ENCODE data around the gene KLRC3. TPM values are rescaled to one million over a fixed set of nuclear protein-coding genes. Genes with fewer than 3 reads are reported as not detected.
A peak's percentile ranks its signal among the peaks of the same experiment; 100 is the strongest.

KLRC3 gene
- total and polyA plus RNA-seq, 5 experiments from 2014 or later, result 2.2 to 6.4 (median 3.9) TPM

DNA sequence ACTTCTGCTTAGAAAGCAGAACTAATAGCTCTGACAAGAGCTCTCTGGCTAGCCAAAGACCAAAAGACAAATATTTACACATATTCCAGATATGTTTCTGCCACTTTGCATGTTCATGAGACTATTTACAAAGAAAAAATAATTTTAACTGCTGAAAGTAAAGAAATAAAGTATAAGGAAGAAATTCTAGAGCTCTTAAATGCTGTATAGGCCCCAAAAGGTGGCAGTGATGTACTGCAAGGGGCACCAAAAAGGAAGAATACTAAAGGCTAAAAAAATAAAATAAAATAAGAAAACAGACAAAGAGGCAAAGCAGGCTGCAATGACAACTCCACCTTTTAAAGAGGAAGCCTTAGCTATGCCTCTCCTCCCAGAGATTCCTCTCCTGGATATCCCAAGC, 53.5 kb downstream of the KLRC3 start:
- POLR2A ChIA-PET, result interaction anchor here (0.6 to 5.2 kb wide), 16 partner anchors 8 to 201 kb away, joined by 3 to 57 read pairs (median 6); partner anchors contain the start of gene KLRC4
- Mint-ChIP-seq H3K9me3 (peaks cover 0 to 11% (median 0%) of the 10 kb centered on the region in 9 donors), H3K27ac (no peak overlapping the region), H3K4me1 (peaks cover 25 to 42% (median 36%) of the 10 kb centered on the region in 4 donors), H3K27me3 (no peaks in the 10 kb centered on the region), H3K36me3 (peaks cover 21 to 51% (median 34%) of the 10 kb centered on the region in 3 donors), H3K4me3 (peak overlapping the region in 4 of 10 donors; percentile 7 to 74 (median 46))
- peak in 4 of 10 donors; percentile 39 to 67 (median 52) for DNase-seq
- ATAC-seq, result peak; percentile 8 to 41

DNA sequence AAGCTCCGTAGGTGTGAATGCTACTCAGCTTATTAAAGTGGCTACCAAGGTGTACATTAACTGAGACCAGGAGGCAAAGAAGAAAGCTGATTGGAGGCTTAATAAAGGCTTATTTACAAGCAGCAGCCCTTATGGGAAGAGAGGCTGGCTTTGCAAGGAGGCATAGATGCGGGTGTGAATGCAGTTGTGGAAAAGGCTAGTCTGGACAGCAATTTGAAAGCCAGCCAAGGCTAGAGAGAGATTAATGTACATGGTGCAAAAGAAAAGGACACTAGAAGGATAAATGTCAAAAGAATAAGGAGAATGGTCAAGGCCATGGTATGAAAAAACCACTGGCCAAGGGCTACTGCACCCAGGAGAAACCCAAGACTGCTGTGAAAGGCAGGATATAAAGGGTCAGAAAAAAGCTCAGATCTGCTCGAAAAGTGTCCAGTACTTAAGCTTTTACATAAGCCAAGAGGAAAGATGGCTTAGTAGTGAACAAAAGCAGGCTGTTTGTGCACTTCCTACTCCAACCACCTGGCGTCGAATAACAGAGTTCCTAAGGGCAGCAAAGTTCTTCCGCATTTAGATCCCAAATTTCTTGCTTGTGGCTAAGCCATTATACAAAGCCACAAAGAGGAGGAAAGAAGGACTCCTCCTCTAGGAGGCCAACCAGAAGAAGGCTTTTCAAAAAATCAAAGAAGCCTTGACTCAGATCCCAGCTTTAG, 54.5 kb downstream of the KLRC3 start:
- H3K27ac Mint-ChIP-seq, result no peak overlapping the region
- no peak for DNase-seq
- peaks cover 17 to 41% (median 28%) of the 10 kb centered on the region in 3 donors for H3K36me3 Mint-ChIP-seq
- H3K4me3 Mint-ChIP-seq, result no peak overlapping the region
- peaks cover 0 to 11% (median 2%) of the 10 kb centered on the region in 9 donors for H3K9me3 Mint-ChIP-seq
- POLR2A ChIA-PET, result interaction anchor here (0.6 to 5.2 kb wide), 19 partner anchors 8 to 357 kb away, joined by 3 to 57 read pairs (median 7); partner anchors contain the start of genes KLRC4 and YBX3
- H3K27me3 Mint-ChIP-seq, result no peaks in the 10 kb centered on the region
- no peak for ATAC-seq
- peaks cover 15 to 41% (median 36%) of the 10 kb centered on the region in 4 donors for H3K4me1 Mint-ChIP-seq

DNA sequence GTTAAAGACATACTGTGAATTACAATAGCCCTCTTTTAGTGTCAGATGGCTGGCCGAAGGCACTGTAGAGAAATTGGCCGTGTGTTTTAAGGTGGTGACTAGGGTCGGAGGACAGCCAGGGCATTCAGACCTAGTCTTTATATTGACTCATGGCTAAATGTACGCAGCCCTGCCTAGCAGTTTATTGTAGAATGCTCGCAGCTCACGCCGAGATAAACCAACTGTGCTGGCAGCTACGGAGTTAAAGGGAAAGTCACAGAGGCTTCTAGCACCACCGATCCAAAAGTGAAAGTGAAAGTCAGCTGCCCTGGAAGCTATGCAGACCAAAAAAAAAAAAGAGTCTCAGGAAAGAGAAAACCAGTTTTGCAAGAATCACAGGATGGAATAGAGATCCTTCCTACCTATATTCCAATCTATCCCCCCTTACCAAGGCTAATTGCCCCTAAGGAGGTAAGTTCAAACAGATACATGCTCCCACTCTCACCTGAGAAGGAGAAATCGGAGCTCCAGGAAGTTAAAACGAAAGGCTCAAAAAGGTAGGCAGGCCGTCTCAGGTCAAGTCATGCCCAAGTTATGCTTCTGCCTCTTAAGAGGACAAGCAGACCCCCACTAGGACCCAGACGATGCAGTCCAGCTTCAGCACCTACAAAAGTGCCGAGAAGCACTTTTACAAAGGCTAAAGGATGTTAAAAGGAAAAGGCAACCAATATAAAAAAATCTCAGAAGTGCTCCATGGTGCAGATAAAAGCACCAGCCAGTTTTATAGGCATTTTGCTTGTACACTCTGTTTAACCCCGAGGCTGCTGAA, 55.4 kb downstream of the KLRC3 start:
- peaks cover 7 to 41% (median 34%) of the 10 kb centered on the region in 4 donors for H3K4me1 Mint-ChIP-seq
- ATAC-seq, result peak; percentile 57 to 67
- H3K27me3 Mint-ChIP-seq, result no peaks in the 10 kb centered on the region
- no peak overlapping the region for H3K27ac Mint-ChIP-seq
- no peak overlapping the region for H3K4me3 Mint-ChIP-seq
- H3K36me3 Mint-ChIP-seq, result peaks cover 13 to 36% (median 26%) of the 10 kb centered on the region in 3 donors
- H3K9me3 Mint-ChIP-seq, result peaks cover 0 to 12% (median 2%) of the 10 kb centered on the region in 9 donors
- POLR2A ChIA-PET, result interaction anchor here (0.6 to 5.2 kb wide), 13 partner anchors 9 to 358 kb away, joined by 3 to 57 read pairs (median 10); no protein-coding TSS in a partner anchor
- peak; percentile 29 to 87 (median 72) for DNase-seq

DNA sequence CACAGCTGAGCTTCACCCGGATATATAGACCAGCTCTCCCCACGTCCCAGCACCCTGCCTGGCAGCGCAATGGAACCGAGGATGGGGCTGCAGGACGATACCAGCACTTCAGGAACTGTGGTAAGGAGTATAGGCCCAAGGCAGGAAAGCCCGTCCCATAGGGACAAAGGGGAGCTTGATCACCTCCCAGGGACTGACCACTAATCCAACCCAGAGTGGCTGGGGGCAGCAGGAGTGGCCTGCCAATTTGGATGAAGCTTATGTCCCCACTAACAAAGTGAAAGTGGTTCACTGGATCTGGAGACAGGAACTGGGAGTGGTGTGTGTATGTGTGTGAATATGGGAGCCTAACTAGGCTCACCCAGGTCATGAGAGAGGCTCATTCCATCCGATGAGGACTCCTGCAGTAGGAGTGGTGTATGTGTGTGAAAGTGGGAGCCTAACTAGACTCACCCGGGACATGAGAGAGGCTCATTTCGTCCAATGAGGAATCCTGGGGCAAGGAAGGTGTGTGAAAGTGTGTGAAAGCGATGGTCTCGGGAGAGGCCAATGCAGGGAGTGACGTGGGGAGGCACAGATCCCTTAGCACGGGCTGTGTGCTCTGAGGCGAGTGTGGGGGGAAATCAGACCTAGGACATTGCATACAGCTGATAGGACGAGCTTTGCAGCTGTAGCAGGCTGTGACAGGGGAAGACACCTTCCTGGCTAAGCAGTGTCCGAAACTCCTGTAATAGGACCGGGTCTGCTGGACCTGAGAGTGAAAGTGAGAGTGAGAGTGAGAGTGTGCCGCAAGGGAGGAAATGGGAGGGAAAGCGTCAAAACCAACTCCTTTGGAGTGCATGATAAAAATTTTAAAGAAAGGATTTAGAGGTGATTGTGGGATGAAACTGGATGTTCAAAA, 56.2 kb downstream of the KLRC3 start:
- H3K36me3 Mint-ChIP-seq, result peaks cover 13 to 33% (median 30%) of the 10 kb centered on the region in 3 donors
- H3K27me3 Mint-ChIP-seq, result no peaks in the 10 kb centered on the region
- POLR2A ChIA-PET, result interaction anchor here (0.6 to 5.2 kb wide), 11 partner anchors 8 to 358 kb away, joined by 3 to 57 read pairs (median 11); no protein-coding TSS in a partner anchor
- H3K4me1 Mint-ChIP-seq, result peaks cover 0 to 42% (median 33%) of the 10 kb centered on the region in 4 donors
- H3K9me3 Mint-ChIP-seq, result peaks cover 0 to 12% (median 3%) of the 10 kb centered on the region in 9 donors
- ATAC-seq, result peak; percentile 45 to 49
- H3K4me3 Mint-ChIP-seq, result no peak overlapping the region
- H3K27ac Mint-ChIP-seq, result no peak overlapping the region
- DNase-seq, result peak in 2 of 10 donors; percentile 45 to 48

DNA sequence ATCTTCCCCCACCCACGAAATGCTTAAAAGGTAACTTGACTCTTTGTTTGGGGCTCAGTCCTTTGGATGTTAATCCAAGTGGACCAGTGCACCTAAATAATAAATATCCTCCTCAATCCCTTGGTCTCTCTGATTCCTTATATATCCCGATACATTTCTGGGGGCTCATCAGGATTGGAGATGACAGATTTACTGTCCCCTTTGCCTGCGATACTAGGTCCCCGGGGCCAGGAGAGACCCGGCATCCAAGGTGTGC, 56.8 kb downstream of the KLRC3 start:
- peaks cover 0 to 12% (median 4%) of the 10 kb centered on the region in 9 donors for H3K9me3 Mint-ChIP-seq
- no peak for ATAC-seq
- H3K4me3 Mint-ChIP-seq, result no peak overlapping the region
- no peak overlapping the region for H3K27ac Mint-ChIP-seq
- H3K4me1 Mint-ChIP-seq, result peaks cover 0 to 45% (median 32%) of the 10 kb centered on the region in 4 donors
- POLR2A ChIA-PET, result interaction anchor here (0.6 to 5.2 kb wide), 8 partner anchors 8 to 196 kb away, joined by 3 to 57 read pairs (median 21); no protein-coding TSS in a partner anchor
- H3K36me3 Mint-ChIP-seq, result peaks cover 17 to 35% (median 33%) of the 10 kb centered on the region in 3 donors
- no peaks in the 10 kb centered on the region for H3K27me3 Mint-ChIP-seq
- DNase-seq, result no peak

DNA sequence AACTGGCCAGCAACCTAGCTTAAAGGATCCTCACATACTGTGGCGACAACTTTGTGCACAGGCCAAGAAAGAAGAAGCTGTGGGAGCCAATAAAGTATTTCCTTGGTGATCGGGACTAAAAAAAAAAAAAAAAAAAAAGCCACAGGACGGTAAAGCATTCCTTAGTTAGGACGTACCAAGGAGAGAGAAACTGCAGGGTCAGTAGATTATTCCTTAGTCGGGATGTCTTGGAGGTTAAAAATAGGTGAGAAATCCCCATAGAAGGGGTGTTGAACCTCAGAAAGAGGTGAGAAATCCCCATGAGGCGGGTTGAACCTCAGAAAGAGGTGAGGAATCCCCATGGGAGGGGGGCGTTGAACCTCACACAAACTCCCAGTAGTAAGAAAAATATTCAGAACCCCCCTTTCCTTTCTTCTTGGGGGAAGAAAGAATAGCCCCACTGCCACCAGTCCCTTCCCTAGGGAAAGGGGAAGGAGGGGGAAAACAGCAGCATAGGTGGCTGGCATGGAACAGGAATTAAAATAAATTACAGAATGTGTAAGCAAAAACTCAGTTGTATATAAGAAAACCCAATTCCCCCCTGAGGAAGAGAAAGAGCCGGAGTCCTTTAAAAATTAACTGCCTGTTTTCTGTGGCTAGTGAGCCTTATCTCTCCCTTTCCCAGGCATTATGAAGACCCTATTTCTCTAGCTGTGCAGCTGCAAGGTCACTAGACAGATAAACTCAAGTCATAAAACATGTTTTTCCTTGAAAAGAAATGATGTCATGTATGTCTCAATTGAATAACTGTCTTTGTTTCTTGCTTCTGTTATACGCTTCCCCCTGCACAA, 57.4 kb downstream of the KLRC3 start:
- peak in 2 of 10 donors; percentile 34 to 38 for DNase-seq
- Mint-ChIP-seq H3K4me3 (no peak overlapping the region), H3K27ac (no peak overlapping the region)

DNA sequence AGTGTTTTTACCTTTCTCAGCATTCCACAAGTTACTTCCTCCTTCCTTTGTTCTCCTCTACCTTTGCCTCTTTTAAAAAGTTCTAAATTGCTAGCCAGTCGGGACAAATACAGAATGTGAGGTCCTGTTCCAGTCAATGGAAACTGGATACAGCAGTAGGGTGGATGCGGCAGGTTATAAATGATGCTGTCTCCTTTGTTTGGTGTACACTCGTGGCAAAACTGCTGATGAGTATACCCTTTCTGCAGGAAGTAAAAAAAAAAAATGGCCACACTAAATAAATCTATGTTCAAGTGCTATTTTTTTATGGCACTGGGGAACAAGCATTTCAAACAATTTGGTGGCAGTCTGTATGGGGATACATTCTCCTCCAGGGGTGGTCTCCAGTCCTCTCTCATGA, 58.1 kb downstream of the KLRC3 start:
- H3K4me3 Mint-ChIP-seq, result peak overlapping the region in 1 of 10 donors; percentile 44
- no peak overlapping the region for H3K27ac Mint-ChIP-seq
- H3K4me1 Mint-ChIP-seq, result peaks cover 0 to 34% (median 27%) of the 10 kb centered on the region in 4 donors
- no peak for ATAC-seq
- no peak for DNase-seq
- POLR2A ChIA-PET, result no interaction called here
- peaks cover 0 to 12% (median 6%) of the 10 kb centered on the region in 9 donors for H3K9me3 Mint-ChIP-seq
- H3K36me3 Mint-ChIP-seq, result peaks cover 9 to 33% (median 30%) of the 10 kb centered on the region in 3 donors
- H3K27me3 Mint-ChIP-seq, result no peaks in the 10 kb centered on the region

More for the DNA sequence above, 57.4 kb downstream of the KLRC3 start:
- Mint-ChIP-seq H3K36me3 (peaks cover 14 to 33% (median 30%) of the 10 kb centered on the region in 3 donors), H3K9me3 (peaks cover 0 to 12% (median 2%) of the 10 kb centered on the region in 9 donors), H3K27me3 (no peaks in the 10 kb centered on the region), H3K4me1 (peaks cover 0 to 40% (median 28%) of the 10 kb centered on the region in 4 donors)
- POLR2A ChIA-PET, result interaction anchor here (0.7 to 5.2 kb wide), 8 partner anchors 11 to 197 kb away, joined by 3 to 57 read pairs (median 21); no protein-coding TSS in a partner anchor
- ATAC-seq, result no peak

Other genes starting within 250 kb of the KLRC3 start
- gene OLR1, start 248.5 kb downstream of the KLRC3 start, total RNA-seq, result not detected
- gene OLR1, start 248.5 kb downstream of the KLRC3 start, polyA plus RNA-seq, result not detected
- not detected for gene TMEM52B, start 241.6 kb downstream of the KLRC3 start, total RNA-seq
- gene TMEM52B, start 241.6 kb downstream of the KLRC3 start, polyA plus RNA-seq, result not detected
- 10 to 100 TPM; 55.5 to 56.1 TPM for gene GABARAPL1, start 207.7 kb downstream of the KLRC3 start, total RNA-seq
- gene GABARAPL1, start 207.7 kb downstream of the KLRC3 start, polyA plus RNA-seq, result 10 to 100 TPM; 10.0 to 35.3 (median 12.2) TPM
- 1 to 10 TPM; 4.3 to 5.0 TPM for gene KLRD1, start 112.7 kb downstream of the KLRC3 start, total RNA-seq
- gene KLRD1, start 112.7 kb downstream of the KLRC3 start, polyA plus RNA-seq, result 100 to 1,000 TPM in 1 of 3 donors, 1 to 10 TPM in 2; 4.3 to 271 (median 7.6) TPM
- 100 to 1,000 TPM; 792 to 865 TPM for gene KLRK1, start 30.6 kb downstream of the KLRC3 start, total RNA-seq
- 100 to 1,000 TPM; 525 to 619 (median 611) TPM for gene KLRK1, start 30.6 kb downstream of the KLRC3 start, polyA plus RNA-seq
- 10 to 100 TPM; 55.4 to 57.6 TPM for gene KLRC4, start 10.8 kb downstream of the KLRC3 start, total RNA-seq
- gene KLRC4, start 10.8 kb downstream of the KLRC3 start, polyA plus RNA-seq, result 10 to 100 TPM in 2 of 3 donors, 1 to 10 TPM in 1; 1.3 to 31.8 (median 13.6) TPM
- 1 to 10 TPM; 1.9 to 3.6 TPM for gene KLRC2, start 15.4 kb upstream of the KLRC3 start, total RNA-seq
- 10 to 100 TPM in 1 of 3 donors, under 1 TPM in 2; 0.62 to 25.0 (median 0.76) TPM for gene KLRC2, start 15.4 kb upstream of the KLRC3 start, polyA plus RNA-seq
- 1 to 10 TPM; 4.4 TPM for gene KLRC1, start 32.8 kb upstream of the KLRC3 start, total RNA-seq
- gene KLRC1, start 32.8 kb upstream of the KLRC3 start, polyA plus RNA-seq, result 1 to 10 TPM in 1 of 3 donors, under 1 TPM in 2; 0.32 to 1.1 (median 0.91) TPM
- gene EIF2S3B, start 85.3 kb upstream of the KLRC3 start, total RNA-seq, result 1 to 10 TPM; 2.4 TPM
- gene EIF2S3B, start 85.3 kb upstream of the KLRC3 start, polyA plus RNA-seq, result under 1 TPM; 0.30 to 0.88 (median 0.82) TPM
- 10 to 100 TPM; 34.3 to 39.1 TPM for gene MAGOHB, start 193.0 kb upstream of the KLRC3 start, total RNA-seq
- gene MAGOHB, start 193.0 kb upstream of the KLRC3 start, polyA plus RNA-seq, result 10 to 100 TPM; 44.1 to 77.3 (median 53.9) TPM

Data from naive thymus-derived CD8-positive, alpha-beta T cell (primary cell).